Testis (tissue), 2 donors: ENCODE measurements around the gene GNB5.
"Not testable (repeated sequence)": the region's sequence is repeated elsewhere in the genome, so short reads cannot be mapped to it uniquely, and the experiment has no call there.

Experiments
- POLR2A ChIP-seq: fragments of 450-650 bp; IDR thresholded peaks from one replicate; pipeline ENCODE4 v1.6.1; 2017; ENCODE audit warnings: antibody characterized with exemption, mild to moderate bottlenecking, moderate library complexity
- TF ChIP-seq, protein P1 (sequence below), 3 experiments: fragments of 450-650 bp in 2 of 3; fragments of 200-600 bp in 1 of 3; sonication (generic) in 1 of 3; IDR thresholded peaks; one replicate each; pipeline ENCODE4 v1.5.1; 2016 to 2019; ENCODE audit warnings: antibody characterized with exemption in 3 of 3, mild to moderate bottlenecking in 2 of 3, moderate library complexity in 1 of 3

DNA sequence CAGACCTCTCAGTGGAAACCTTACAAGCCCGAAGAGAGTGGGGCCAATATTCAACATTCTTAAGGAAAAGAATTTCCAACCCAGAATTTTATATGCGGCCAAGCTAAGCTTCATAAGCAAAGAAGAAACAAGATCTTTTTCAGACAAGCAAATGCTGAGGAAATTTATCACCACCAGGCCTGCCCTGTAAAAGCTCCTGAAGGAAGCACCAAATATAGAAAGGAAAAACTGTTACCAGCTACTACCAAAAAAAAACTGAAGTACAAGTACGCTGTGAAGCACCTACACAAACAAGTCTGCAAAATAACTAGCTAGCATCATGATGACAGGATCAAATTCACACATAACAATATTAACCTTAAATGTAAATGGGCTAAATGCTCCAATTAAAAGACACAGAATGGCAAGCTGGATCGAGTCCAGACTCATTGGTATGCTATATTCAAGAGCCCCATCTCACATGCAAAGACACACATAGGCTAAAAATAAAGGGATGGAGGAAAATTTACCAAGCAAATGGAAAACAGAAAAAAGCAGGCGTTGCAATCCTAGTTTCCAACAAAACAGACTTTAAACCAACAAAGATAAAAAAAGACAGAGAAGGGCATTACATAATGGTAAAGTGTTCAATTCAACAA, 25.6 kb downstream of the GNB5 start:
- TF ChIP-seq, protein P1, sequence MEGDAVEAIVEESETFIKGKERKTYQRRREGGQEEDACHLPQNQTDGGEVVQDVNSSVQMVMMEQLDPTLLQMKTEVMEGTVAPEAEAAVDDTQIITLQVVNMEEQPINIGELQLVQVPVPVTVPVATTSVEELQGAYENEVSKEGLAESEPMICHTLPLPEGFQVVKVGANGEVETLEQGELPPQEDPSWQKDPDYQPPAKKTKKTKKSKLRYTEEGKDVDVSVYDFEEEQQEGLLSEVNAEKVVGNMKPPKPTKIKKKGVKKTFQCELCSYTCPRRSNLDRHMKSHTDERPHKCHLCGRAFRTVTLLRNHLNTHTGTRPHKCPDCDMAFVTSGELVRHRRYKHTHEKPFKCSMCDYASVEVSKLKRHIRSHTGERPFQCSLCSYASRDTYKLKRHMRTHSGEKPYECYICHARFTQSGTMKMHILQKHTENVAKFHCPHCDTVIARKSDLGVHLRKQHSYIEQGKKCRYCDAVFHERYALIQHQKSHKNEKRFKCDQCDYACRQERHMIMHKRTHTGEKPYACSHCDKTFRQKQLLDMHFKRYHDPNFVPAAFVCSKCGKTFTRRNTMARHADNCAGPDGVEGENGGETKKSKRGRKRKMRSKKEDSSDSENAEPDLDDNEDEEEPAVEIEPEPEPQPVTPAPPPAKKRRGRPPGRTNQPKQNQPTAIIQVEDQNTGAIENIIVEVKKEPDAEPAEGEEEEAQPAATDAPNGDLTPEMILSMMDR (IDR thresholded peaks at IDR 0.05), result not testable (repeated sequence)
- not testable (repeated sequence) for TF ChIP-seq POLR2A
